Left renal pelvis (tissue), 4 donors: ENCODE data around the gene MINDY4. TPM values are rescaled to one million over a fixed set of nuclear protein-coding genes. Genes with fewer than 3 reads are reported as not detected.

Experiments
- DNase-seq, 4 donors: peaks; one replicate each; pipeline ENCODE4 v3.0.0-alpha.2; 2013; ENCODE audit warnings: low read depth in 4 of 4, low spot score in 3 of 4
- polyA plus RNA-seq, 4 donors: library from polyadenylated mRNA; unstranded; fragments of 120-200 nt; gene quantifications; one replicate each; pipeline ENCODE4 v1.2.1, GENCODE V29; 2013; ENCODE audit not compliant: insufficient read length in 4 of 4

MINDY4 gene
- polyA plus RNA-seq, 4 donors = 10.2 to 13.4 (median 10.6) TPM

GRCh38 chr7:30765408-30765807 lies 5.8 kb upstream of the MINDY4 start:
- no peak for DNase-seq

- DNase-seq = no peak
Observed at GRCh38 chr7:30770845-30771173, 408 bp upstream of the MINDY4 start.

DNA sequence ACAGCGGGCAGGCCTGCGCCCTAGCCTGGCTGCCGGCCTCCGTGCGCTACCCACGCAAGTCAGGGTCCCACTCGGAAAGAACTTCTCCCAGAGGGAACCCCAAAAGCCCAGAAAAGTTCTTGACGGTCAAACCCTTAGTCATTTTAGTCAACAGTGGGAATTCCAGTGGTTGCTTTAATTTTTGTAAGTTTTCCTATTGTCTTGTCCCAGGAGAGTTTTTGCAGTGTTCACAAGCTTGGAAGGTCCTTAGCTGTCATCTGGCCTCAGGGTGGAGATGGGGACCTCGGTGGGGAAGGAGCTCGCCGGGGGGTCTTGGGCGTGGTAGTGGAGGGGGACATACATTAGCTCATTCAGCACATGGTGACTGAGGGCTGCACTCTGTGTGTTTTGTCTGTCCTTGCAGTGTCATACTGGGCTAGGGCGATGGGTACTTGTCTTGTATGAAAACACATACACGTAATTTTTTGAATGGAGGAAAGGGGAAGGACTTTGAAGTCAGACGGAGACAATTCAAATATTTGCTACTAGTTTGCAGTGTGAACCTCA lies 736 bp downstream of the MINDY4 start:
- DNase-seq = no peak

DNA sequence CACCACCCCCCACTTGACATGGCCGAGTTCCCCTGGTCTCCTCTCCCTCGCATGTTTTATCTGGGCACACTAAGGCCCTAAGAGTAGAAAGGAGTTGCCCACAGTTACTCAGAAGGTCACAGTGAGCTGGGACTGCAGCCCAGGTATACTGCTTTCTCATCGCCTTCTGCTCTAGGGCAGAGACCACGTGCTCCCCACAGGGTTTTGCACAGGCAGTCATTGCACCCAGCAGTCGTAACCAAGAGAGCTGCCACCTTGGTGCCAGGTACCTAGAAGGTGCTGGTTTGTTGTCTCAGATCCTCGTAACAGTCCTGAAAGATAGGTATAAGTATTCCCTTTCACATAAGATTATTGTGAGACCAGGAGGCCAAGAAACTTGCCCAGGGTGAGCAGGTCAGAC lies 1.8 kb downstream of the MINDY4 start:
- no peak for DNase-seq

DNA sequence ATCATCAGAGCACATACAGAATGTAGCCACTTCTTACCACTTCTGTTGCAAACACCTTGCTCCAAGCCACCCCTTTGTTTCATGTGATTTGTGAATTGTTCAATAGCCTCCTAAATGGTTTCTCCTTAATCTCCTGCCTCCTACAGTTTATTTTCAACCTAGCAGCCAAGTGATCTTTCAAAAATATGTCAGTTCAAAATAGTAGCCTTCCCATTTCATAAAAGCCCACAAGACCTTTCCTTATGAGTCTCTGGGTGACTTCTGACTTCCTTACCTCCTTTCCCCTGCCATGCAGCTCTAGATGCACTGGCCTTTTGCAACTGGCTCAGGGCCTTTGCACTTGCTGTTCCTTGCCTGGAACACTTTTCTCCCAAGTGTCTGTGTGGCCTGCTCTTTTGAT lies 4.8 kb downstream of the MINDY4 start:
- DNase-seq = no peak

DNA sequence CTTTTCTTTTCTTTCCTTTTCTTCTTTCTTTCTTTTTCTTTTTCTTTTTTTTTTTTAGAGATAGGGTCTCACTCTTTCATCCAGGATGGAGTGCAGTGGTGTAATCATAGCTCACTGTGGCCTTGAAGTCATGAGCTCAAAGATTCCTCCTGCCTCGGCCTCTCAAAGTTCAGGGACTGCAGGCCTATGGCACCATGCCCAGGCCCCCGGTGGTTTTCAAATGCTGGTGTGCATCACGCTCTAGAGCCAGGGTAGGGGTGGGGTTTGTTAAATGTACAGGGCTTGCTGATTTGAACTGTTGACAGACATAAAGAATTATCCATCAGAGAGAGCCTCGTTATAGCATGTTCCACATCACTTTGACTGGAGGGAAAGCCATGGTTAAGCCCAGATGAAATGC lies 5.8 kb downstream of the MINDY4 start:
- DNase-seq = no peak

GRCh38 chr7:30778255-30779025 lies 7.2 kb downstream of the MINDY4 start:
- DNase-seq = no peak

- no peak for DNase-seq
Observed at GRCh38 chr7:30779574-30779973, 8.4 kb downstream of the MINDY4 start.

DNA sequence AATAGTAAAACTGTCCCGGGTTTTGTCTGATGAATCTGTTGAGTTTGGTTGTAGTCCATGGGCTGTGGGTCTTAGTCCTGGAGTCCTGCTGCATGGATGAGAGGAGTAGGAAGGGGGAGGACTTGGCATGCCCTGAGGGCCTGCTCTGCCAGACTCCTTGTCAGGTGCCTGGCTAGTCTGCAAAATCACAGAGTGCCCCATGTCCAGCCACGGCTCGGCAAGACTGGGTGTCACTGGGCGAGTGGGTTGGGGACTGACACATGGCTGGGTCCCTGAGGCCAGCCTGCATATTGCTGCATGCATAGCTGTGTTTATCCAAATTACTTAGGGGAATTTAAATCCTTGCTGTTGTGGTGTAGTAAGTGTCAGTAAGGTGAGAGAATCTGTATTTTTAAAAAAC lies 9.7 kb downstream of the MINDY4 start:
- DNase-seq = no peak

DNA sequence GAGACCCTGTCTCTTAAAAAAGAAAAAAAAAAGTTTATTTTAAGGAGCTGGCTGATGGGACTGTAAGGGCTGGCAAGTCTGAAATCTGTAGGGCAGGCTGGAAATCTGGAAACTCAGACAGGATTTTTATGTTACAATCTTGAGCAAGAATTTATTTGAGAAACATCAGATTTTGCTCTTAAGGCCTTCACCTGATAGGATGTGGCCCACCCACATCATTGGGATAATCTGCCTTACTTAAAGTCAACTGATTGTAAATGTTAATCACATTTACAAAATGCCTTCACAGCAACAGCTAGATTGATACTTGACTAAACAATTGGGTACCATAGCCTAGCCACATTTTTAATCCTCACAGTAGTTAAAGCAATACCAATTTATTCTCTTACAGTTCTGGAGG lies 11.5 kb downstream of the MINDY4 start:
- DNase-seq = no peak

DNA sequence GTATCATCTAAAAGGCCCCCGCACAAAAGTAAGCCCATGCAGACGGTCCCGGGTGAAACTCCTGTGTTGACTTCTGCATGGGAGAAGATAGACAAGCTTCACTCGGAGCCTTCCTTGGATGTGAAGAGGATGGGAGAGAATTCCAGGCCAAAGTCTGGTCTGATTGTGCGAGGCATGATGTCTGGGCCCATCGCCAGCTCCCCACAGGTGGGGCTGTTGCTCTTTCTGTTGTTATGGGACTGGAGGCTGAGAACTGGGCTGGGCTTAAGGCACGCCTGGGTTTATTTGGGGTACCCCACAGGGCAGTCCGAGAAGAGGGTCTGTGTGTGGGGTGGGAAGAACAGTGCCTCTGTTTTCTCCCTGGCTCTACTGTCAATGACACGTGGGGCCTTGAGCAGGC lies 14.6 kb downstream of the MINDY4 start:
- DNase-seq = no peak

- no peak for DNase-seq
Observed at GRCh38 chr7:30787486-30787885, 16.3 kb downstream of the MINDY4 start.

DNA sequence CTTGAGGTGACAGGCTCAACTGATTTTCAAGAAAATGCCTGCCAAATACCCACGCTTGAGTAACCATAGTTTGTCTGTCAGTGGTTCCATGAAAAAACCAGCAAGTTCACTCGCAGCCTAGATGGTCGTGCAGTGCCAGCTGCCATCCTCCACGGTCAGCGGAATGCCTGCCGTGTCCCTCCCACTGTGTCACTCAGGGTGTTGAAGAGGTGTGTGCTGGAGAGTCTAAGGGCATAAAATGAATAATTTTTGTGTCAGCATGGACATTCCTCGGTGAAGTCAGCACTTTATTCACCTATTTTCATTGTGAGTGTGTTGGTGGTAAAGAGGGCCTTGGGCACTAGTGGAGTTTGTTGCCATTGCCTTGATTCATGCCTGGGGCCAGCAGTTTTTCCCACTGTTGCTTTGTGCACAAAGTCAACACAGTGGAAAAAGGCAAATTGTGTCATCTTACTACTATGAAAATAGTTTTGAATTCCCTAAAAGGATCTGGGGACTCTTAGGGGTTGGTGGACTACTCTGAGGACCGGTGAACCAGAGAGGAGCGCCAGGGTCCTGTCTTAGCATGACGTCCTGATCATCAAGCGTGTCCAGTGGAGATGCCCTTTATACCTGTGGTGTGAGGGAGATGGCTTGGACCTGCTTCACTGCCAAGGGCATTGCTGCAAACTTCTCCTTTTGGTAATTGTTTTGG lies 17.6 kb downstream of the MINDY4 start:
- DNase-seq = no peak

GRCh38 chr7:30789334-30789711 lies 18.1 kb downstream of the MINDY4 start:
- no peak for DNase-seq

GRCh38 chr7:30790356-30790755 lies 19.1 kb downstream of the MINDY4 start:
- no peak for DNase-seq

DNA sequence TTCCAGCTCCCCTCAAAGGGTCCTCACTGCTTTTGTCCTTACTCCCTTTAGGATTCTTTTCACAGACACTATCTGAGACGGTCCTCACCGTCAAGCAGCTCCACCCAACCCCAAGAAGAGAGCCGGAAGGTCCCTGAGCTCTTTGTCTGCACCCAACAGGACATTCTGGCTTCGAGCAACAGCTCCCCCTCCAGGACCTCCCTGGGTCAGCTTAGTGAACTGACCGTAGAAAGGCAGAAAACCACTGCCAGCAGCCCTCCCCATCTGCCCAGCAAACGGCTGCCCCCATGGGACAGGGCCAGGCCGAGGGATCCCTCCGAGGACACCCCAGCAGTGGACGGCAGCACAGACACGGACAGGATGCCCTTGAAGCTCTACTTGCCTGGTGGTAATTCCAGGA lies 19.9 kb downstream of the MINDY4 start:
- DNase-seq = no peak

GRCh38 chr7:30795161-30795948 lies 24.1 kb downstream of the MINDY4 start:
- no peak for DNase-seq

GRCh38 chr7:30796105-30796869 lies 25.1 kb downstream of the MINDY4 start:
- DNase-seq = no peak

- no peak for DNase-seq
Observed at GRCh38 chr7:30797176-30798040, 26.2 kb downstream of the MINDY4 start.
